ENCODE results near the gene ZNF236.

ZNF236 gene

DNA sequence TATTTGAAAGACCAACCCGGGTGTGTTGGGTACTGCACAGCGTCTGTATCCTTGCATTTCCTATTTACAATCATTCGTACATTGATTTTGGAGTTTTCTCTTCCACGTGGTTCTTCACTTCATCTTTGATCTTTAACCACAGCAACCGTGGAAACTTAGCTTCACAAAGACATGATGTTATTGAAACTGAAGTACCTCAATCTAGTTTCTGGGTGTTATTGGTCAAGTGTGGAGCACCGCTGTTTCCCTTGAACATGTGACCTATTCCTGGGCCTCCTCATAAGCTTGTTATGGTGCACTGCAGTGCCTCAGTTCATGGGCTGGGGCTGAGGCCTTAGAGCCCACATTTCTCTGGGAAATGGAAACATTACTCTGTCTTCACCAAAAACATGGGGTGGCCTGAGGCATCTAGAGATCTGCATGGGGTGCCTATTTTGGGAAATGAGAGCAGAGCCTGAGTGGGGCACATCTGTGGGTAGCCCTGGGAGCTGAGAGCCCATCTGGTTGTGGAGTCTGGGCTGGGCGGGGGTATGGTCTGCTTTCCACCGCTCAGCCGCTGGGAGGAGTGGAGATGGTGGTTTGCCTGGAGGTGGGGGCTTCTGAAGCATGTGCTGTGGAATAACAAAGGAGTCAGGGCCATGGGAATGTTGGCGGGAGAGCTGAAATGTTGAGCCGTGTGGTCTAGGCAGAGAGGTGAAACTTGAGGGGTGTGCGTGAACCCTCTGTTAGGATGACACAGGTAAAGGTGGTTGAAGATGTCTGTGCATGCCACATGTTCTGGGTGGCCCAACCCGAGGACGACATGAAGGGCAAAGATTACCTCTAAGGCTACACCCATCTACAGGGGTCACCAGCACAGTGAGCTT, 37.4 kb downstream of the ZNF236 start:
- DNase-seq (ENCODE audit: low read depth) = no peak
- TF ChIP-seq, protein P1, sequence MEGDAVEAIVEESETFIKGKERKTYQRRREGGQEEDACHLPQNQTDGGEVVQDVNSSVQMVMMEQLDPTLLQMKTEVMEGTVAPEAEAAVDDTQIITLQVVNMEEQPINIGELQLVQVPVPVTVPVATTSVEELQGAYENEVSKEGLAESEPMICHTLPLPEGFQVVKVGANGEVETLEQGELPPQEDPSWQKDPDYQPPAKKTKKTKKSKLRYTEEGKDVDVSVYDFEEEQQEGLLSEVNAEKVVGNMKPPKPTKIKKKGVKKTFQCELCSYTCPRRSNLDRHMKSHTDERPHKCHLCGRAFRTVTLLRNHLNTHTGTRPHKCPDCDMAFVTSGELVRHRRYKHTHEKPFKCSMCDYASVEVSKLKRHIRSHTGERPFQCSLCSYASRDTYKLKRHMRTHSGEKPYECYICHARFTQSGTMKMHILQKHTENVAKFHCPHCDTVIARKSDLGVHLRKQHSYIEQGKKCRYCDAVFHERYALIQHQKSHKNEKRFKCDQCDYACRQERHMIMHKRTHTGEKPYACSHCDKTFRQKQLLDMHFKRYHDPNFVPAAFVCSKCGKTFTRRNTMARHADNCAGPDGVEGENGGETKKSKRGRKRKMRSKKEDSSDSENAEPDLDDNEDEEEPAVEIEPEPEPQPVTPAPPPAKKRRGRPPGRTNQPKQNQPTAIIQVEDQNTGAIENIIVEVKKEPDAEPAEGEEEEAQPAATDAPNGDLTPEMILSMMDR (IDR thresholded peaks at IDR 0.05; ENCODE audit: low read depth, low read length, missing control alignments) = no peak

DNA sequence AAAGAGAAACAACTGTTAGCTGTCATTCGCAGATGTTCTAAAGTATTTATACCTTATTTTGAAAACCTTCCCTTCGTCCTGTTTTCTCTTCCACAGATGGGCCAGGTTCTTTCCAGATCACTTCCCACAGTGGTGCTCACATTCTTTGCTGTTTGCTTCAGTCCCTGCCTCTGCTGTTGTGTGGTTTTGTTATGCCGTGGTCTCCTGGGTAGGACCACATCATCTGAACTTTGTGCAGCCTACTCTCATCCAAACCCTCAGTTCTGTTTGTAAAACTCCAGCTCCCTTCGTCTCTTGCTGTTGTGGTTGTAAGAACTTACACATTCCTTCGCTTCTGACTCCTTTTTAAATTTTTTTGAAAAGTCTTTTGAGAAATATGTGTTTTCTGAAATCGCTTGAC, 38.1 kb downstream of the ZNF236 start:
- no peak overlapping the region for H3K4me3 ChIP-seq (ENCODE audit: low read depth, low read length)
- TF ChIP-seq, protein P1 (IDR thresholded peaks at IDR 0.05; ENCODE audit: low read depth, low read length, missing control alignments) = no peak

More for the DNA sequence above, 37.4 kb downstream of the ZNF236 start:
- H3K4me3 ChIP-seq (ENCODE audit: low read depth, low read length) = no peak overlapping the region

DNA sequence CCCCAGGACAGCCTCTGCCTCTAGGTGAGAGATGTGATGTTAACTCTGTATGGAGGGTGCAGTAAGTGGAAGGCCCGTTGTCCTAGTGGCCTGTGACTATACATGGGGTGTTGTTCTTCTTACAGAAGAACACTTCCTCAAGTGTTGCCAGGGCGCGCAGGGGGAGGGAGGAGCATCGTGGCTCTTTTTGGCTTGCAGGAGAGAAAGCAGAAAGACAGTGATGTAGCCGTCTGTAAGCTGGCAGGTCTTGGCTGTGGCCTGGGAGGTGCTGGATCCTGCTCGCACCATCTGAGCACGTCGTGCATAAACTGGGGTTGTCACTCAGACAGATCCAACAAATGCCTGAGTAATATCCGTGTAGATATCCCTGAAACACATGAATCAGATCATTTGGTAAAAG, 44.3 kb downstream of the ZNF236 start:
- TF ChIP-seq, protein P1 (IDR thresholded peaks at IDR 0.05; ENCODE audit: low read depth, low read length, missing control alignments) = no peak
- no peak overlapping the region for H3K4me3 ChIP-seq (ENCODE audit: low read depth, low read length)
- no peak for DNase-seq (ENCODE audit: low read depth)

More for the DNA sequence above, 38.1 kb downstream of the ZNF236 start:
- no peak for DNase-seq (ENCODE audit: low read depth)

DNA sequence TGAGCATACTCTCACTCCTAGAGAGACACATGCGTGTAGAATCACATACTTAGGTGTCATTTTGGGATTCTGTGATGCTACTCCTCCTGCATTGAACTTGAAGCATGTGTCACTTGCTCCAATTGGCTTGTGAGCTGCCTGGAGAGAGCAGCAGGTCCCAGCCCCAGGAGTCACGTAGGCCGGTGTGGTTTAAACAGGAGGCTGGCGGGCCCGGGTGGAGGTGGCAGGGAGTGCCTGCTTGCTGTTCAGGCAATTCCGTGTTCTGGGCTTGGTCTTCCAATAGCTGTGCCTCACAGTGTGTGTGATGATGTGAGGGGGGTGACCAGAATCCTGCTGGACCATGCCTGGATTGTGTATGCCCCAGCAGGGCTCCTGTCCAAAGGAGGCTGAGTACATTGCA, 51.0 kb downstream of the ZNF236 start:
- no peak overlapping the region for H3K4me3 ChIP-seq (ENCODE audit: low read depth, low read length)
- TF ChIP-seq, protein P1 (IDR thresholded peaks at IDR 0.05; ENCODE audit: low read depth, low read length, missing control alignments) = no peak
- DNase-seq (ENCODE audit: low read depth) = no peak

DNA sequence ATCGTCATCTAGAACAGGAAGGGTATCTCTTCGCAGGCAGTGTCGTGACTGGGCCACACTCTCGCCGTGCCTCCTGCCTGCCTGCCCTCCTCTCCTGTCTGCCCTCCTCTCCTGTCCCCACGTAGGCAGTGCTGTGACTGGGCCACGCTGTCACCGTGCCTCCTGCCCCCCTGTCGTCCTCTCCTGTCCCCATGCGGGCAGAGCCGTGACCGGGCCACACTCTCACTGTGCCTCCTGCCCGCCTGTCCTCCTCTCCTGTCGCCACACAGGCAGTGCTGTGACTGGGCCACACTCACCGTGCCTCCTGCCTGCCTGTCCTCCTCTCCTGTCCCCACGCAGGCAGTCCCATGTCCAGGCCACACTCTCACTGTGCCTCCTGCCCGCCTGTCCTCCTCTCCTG, 51.4 kb downstream of the ZNF236 start:
- TF ChIP-seq, protein P1 (IDR thresholded peaks at IDR 0.05; ENCODE audit: low read depth, low read length, missing control alignments) = no peak
- no peak for DNase-seq (ENCODE audit: low read depth)
- H3K4me3 ChIP-seq (ENCODE audit: low read depth, low read length) = no peak overlapping the region

DNA sequence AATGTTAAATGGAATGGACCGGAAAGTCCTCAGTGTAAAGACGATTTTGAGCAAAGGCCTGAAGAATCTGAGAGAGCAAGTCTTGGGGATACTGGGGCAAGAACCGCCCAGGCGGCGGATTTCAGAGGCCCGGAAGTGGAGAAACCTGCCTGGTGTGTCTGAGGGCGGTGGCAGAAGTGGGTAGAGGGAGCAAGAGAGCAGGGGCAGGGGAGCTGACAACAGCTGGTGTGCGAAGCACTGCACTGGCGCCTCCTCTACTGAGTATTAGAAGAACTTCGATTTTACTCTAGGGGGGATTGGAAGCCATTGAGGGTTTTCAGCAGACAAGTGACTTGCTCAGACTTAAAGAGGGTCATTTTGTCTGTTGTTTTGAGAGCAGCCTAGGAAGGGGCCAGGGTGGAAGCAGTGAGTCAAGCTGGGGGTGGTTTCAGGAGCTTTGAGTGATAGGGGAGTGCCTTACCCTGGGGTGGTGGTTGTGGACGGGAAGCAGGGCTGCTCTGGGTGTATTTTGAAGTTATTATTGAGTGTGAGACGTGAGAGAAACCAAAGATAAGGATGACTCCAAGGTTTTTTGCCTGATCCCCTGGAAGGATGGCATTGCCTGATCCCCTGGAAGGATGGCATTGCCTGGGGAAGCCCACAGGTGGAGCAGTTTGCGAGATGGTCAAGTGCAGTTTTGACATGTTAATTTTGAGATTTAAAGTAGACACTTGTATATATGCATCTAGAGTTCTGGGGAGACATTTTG, 52.5 kb downstream of the ZNF236 start:
- TF ChIP-seq, protein P1 (IDR thresholded peaks at IDR 0.05; ENCODE audit: low read depth, low read length, missing control alignments) = no peak
- no peak overlapping the region for H3K4me3 ChIP-seq (ENCODE audit: low read depth, low read length)
- no peak for DNase-seq (ENCODE audit: low read depth)

Data from GM12864 (cell line).